CD14-positive monocyte (primary cell): ENCODE results near the gene ATXN1L. TPM values are rescaled to one million over a fixed set of nuclear protein-coding genes. Genes with fewer than 3 reads are reported as not detected.
"Not testable (repeated sequence)": the region's sequence is repeated elsewhere in the genome, so short reads cannot be mapped to it uniquely, and the experiment has no call there.

ENCODE experiments used
- DNase-seq, 3 donors: peaks; one replicate each; pipeline ENCODE4 v3.0.0-alpha.2; 2011 to 2022
- H2AFZ ChIP-seq: 2 replicates; pipeline ENCODE4 v1.6.0; 2012; ENCODE audit warnings: mild to moderate bottlenecking, low read depth, low read length, inconsistent platforms; ENCODE audit not compliant: insufficient read depth, poor library complexity, severe bottlenecking
- H3K27ac ChIP-seq, 2 donors: 1 replicate in 1 of 2; 2 replicates in 1 of 2; pipeline ENCODE4 v1.5.1; 2012 to 2013; ENCODE audit warnings: low read length in 2 of 2, control low read depth in 1 of 2, inconsistent platforms in 1 of 2, low read depth in 1 of 2, mild to moderate bottlenecking in 1 of 2
- H3K27me3 ChIP-seq, 2 donors: one replicate each; pipeline versions ENCODE4 v1.6.0 to v1.6.1; 2011 to 2013; ENCODE audit warnings: low read length in 2 of 2; ENCODE audit not compliant: control insufficient read depth in 2 of 2, insufficient read depth in 2 of 2
- H3K36me3 ChIP-seq, 2 donors: replicated peaks in 1 of 2; 1 replicate in 1 of 2; 2 replicates in 1 of 2; pipeline versions ENCODE4 v1.5.1 to v1.6.1; 2012 to 2013; ENCODE audit warnings: low read length in 2 of 2, control low read depth in 1 of 2, inconsistent platforms in 1 of 2, mild to moderate bottlenecking in 1 of 2; ENCODE audit not compliant: insufficient read depth in 2 of 2, control insufficient read depth in 1 of 2
- H3K4me1 ChIP-seq, 2 donors: 1 replicate in 1 of 2; 2 replicates in 1 of 2; pipeline versions ENCODE4 v1.5.1 to v1.6.1; 2012 to 2013; ENCODE audit warnings: low read length in 2 of 2, control low read depth in 1 of 2, inconsistent platforms in 1 of 2, mild to moderate bottlenecking in 1 of 2, moderate library complexity in 1 of 2; ENCODE audit not compliant: insufficient read depth in 2 of 2, control insufficient read depth in 1 of 2
- H3K4me2 ChIP-seq: replicated peaks from 2 replicates; pipeline ENCODE3; 2012; ENCODE audit warnings: low read length, moderate library complexity, mild to moderate bottlenecking; ENCODE audit not compliant: poor library complexity, severe bottlenecking; ENCODE audit errors: extremely low read depth
- H3K4me3 ChIP-seq, 3 experiments: fragments of 200-600 bp in 1 of 3; sonication (generic) in 1 of 3; replicated peaks in 1 of 3; 1 replicate in 2 of 3; 2 replicates in 1 of 3; pipeline ENCODE4 v1.5.1; 2011 to 2013; ENCODE audit warnings: low read length in 3 of 3, mild to moderate bottlenecking in 3 of 3, control low read depth in 2 of 3, low read depth in 2 of 3, inconsistent platforms in 1 of 3, moderate library complexity in 1 of 3
- H3K79me2 ChIP-seq: 2 replicates; pipeline ENCODE4 v1.6.0; 2012; ENCODE audit warnings: mild to moderate bottlenecking, control low read depth, inconsistent platforms, low read length, moderate library complexity; ENCODE audit not compliant: insufficient read depth
- H3K9ac ChIP-seq: 2 replicates; pipeline ENCODE4 v1.6.0; 2017; ENCODE audit warnings: low read length, mild to moderate bottlenecking; ENCODE audit not compliant: insufficient read depth, poor library complexity, severe bottlenecking
- H3K9me3 ChIP-seq, 2 donors: replicated peaks in 1 of 2; 1 replicate in 1 of 2; 2 replicates in 1 of 2; pipeline versions ENCODE4 v1.5.1 to v1.6.1; 2012 to 2013; ENCODE audit warnings: low read length in 2 of 2, control low read depth in 1 of 2; ENCODE audit not compliant: control insufficient read depth in 1 of 2, insufficient read depth in 1 of 2
- H4K20me1 ChIP-seq: 2 replicates; pipeline ENCODE4 v1.6.0; 2012; ENCODE audit warnings: mild to moderate bottlenecking, low read length, control low read depth, moderate library complexity; ENCODE audit not compliant: insufficient read depth
- H3K27ac Mint-ChIP-seq, 7 donors: one replicate each; pipeline ENCODE4 v1.8.0; 2020; ENCODE audit warnings: mild to moderate bottlenecking in 7 of 7, mixed read lengths in 7 of 7, moderate library complexity in 6 of 7, inconsistent platforms in 2 of 7
- H3K27me3 Mint-ChIP-seq, 3 donors: one replicate each; pipeline ENCODE4 v1.8.0; 2021 to 2022; ENCODE audit warnings: low read depth in 3 of 3, mild to moderate bottlenecking in 3 of 3, mixed read lengths in 3 of 3, moderate library complexity in 3 of 3, inconsistent platforms in 1 of 3
- H3K36me3 Mint-ChIP-seq, 2 donors: one replicate each; pipeline ENCODE4 v1.8.0; 2020; ENCODE audit warnings: mixed read lengths in 2 of 2, inconsistent platforms in 1 of 2, mild to moderate bottlenecking in 1 of 2
- H3K4me1 Mint-ChIP-seq: one replicate; pipeline ENCODE4 v1.8.0; 2020; ENCODE audit warnings: mild to moderate bottlenecking, mixed read lengths
- H3K4me3 Mint-ChIP-seq, 2 donors: one replicate each; pipeline ENCODE4 v1.8.0; 2020; ENCODE audit warnings: mild to moderate bottlenecking in 2 of 2, mixed read lengths in 2 of 2, moderate library complexity in 1 of 2
- H3K9me3 Mint-ChIP-seq, 7 donors: one replicate each; pipeline ENCODE4 v1.8.0; 2020 to 2022; ENCODE audit warnings: mixed read lengths in 7 of 7, mild to moderate bottlenecking in 6 of 7, moderate library complexity in 6 of 7, inconsistent platforms in 2 of 7
- WGBS: methylation state at CpG from one replicate; pipeline ENCODE4 v1.1.5; 2013; ENCODE audit warnings: missing lambda C conversion rate; ENCODE audit not compliant: insufficient coverage; 5-methylcytosine and 5-hydroxymethylcytosine counted together
- intact Hi-C, 2 donors: fragments of 100-400 bp; cut with micrococcal nuclease; formaldehyde crosslinking; loops; one replicate each; pipeline versions ENCODE4 v1.15.0 to v1.15.1; 2023
- polyA plus RNA-seq, 3 donors: library from polyadenylated mRNA; depleted of rRNA in 1 of 3; unstranded in 2 of 3; stranded (reverse) in 1 of 3; fragments of 300-500 nt in 2 of 3; fragments of >200 nt in 1 of 3; fragmentation: Illumina TruSeq in 2 of 3; gene quantifications; 1 replicate in 2 of 3; 2 replicates in 1 of 3; pipeline ENCODE4 v1.2.3, GENCODE V29; 2012 to 2021
- TF ChIP-seq, protein P1 (sequence below): fragments of 200-600 bp; IDR thresholded peaks from one replicate; pipeline ENCODE4 v1.8.0; 2022; ENCODE audit warnings: antibody characterized with exemption, mild to moderate bottlenecking

ATXN1L gene
- polyA plus RNA-seq, 3 donors: 6.7 to 27.9 (median 10.0) TPM

DNA sequence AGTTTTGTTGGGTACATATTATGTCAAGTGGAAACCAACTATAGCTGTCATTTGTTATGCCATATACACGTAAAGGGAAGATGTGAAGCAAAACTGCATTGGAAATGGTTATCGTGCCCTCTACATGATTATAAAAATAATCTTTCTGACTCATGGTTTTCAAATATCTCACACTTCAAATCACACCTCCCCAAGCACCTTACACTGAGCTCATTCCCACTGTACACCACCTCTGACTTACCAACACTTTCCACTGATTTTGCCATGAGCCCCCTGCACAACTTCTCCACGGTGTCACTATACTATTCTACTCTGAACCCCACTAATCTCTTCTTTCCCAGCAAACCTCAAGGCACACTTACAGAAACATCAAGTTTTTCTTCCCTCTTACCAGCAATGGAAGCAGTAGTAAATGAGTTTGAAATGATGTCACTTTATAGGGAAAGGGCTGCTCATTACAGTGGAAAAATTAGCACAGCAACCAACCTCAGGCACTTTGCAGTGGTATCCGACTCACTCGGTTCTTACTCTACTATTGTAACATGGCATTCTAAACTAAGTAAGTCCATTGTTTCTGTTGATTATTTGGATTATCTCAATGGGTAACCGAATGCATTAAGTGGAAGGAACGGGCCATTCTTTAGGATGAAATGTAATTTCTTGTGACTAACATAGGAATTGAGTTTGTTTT is 19.5 kb downstream of the ATXN1L start:
- no peaks in the 10 kb centered on the region for H3K9me3 ChIP-seq
- no peak overlapping the region for H3K4me3 ChIP-seq
- TF ChIP-seq, protein P1, sequence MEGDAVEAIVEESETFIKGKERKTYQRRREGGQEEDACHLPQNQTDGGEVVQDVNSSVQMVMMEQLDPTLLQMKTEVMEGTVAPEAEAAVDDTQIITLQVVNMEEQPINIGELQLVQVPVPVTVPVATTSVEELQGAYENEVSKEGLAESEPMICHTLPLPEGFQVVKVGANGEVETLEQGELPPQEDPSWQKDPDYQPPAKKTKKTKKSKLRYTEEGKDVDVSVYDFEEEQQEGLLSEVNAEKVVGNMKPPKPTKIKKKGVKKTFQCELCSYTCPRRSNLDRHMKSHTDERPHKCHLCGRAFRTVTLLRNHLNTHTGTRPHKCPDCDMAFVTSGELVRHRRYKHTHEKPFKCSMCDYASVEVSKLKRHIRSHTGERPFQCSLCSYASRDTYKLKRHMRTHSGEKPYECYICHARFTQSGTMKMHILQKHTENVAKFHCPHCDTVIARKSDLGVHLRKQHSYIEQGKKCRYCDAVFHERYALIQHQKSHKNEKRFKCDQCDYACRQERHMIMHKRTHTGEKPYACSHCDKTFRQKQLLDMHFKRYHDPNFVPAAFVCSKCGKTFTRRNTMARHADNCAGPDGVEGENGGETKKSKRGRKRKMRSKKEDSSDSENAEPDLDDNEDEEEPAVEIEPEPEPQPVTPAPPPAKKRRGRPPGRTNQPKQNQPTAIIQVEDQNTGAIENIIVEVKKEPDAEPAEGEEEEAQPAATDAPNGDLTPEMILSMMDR: no peak
- no peak overlapping the region for H3K4me2 ChIP-seq
- Mint-ChIP-seq H3K27ac (no peak overlapping the region), H3K36me3 (peaks cover 51 to 56% of the 10 kb centered on the region in 2 donors), H3K9me3 (no peaks in the 10 kb centered on the region), H3K4me3 (no peak overlapping the region), H3K27me3 (peaks cover 0 to 3% (median 0%) of the 10 kb centered on the region in 3 donors), H3K4me1 (peaks cover 2% of the 10 kb centered on the region)
- no peak overlapping the region for H3K27ac ChIP-seq
- H3K36me3 ChIP-seq: peaks cover 25 to 57% of the 10 kb centered on the region in 2 donors
- WGBS: 100% methylated on average over 2 of the region's 7 CpGs
- no peak for DNase-seq
- no peaks in the 10 kb centered on the region for H3K4me1 ChIP-seq
- no peaks in the 10 kb centered on the region for H4K20me1 ChIP-seq
- H3K79me2 ChIP-seq: no peaks in the 10 kb centered on the region
- no peaks in the 10 kb centered on the region for H3K27me3 ChIP-seq
- H3K9ac ChIP-seq: no peak overlapping the region
- H2AFZ ChIP-seq: no peak overlapping the region
- intact Hi-C loops: no loop called here

DNA sequence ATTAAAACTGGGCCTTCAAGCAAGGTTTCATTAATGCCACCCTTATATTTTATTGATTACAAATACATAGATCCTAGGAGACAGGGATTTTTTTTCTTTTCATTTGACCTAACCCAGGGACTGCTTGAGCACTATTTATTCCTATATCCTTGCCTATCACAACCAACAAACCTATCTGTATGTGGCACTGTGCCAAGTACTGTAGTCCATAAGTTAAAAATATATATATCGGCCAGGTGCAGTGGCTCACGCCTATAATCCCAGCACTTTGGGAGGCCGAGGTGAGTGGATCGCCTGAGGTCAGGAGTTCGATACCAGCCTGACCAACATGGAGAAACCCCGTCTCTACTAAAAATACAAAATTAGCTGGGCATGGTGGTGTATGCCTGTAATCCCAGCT is 21.4 kb downstream of the ATXN1L start:
- H3K4me1 Mint-ChIP-seq, H3K79me2 ChIP-seq, DNase-seq, H3K9me3 Mint-ChIP-seq, H3K27me3 Mint-ChIP-seq, H3K9ac ChIP-seq, intact Hi-C loops, H3K27me3 ChIP-seq, H3K4me3 ChIP-seq, H3K4me2 ChIP-seq, H3K27ac Mint-ChIP-seq, H3K4me3 Mint-ChIP-seq, H2AFZ ChIP-seq, H4K20me1 ChIP-seq, H3K27ac ChIP-seq, H3K4me1 ChIP-seq, H3K9me3 ChIP-seq: not testable (repeated sequence)
- 100% methylated on average over 2 of the region's 6 CpGs for WGBS
- peaks cover 15 to 43% of the 10 kb centered on the region in 2 donors for H3K36me3 ChIP-seq
- H3K36me3 Mint-ChIP-seq: peaks cover 43% of the 10 kb centered on the region in 2 donors
